Activated effector memory CD4-positive, alpha-beta T cell treated with Interleukin-2 at 50 U/mL for 16 hours (primary cell): ENCODE results near the gene DEPDC7.
"Not testable (repeated sequence)": the region's sequence is repeated elsewhere in the genome, so short reads cannot be mapped to it uniquely, and the experiment has no call there.

Source experiments
- DNase-seq: peaks from one replicate; pipeline ENCODE4 v3.0.0-alpha.2; 2020

Gene DEPDC7

GRCh38 chr11:33015621-33016551, at the start of gene DEPDC7:
TSS of gene DEPDC7 (plus strand) at chr11:33015878. CDS start at chr11:33015956, 78 bp downstream.
- DNase-seq: peak; percentile 47

GRCh38 chr11:32968541-32968940, 47.1 kb upstream of the DEPDC7 start:
- DNase-seq: no peak

GRCh38 chr11:32972233-32972632, 43.4 kb upstream of the DEPDC7 start:
- DNase-seq: not testable (repeated sequence)

GRCh38 chr11:32972781-32973180, 42.9 kb upstream of the DEPDC7 start:
- DNase-seq: no peak

GRCh38 chr11:32982626-32983025, 33.1 kb upstream of the DEPDC7 start:
- no peak for DNase-seq

GRCh38 chr11:32983506-32983905, 32.2 kb upstream of the DEPDC7 start:
- no peak for DNase-seq

GRCh38 chr11:32985600-32985999, 30.1 kb upstream of the DEPDC7 start:
- no peak for DNase-seq

- DNase-seq: no peak
These were observed 27.8 kb upstream of the DEPDC7 start for GRCh38 chr11:32987851-32988250.

GRCh38 chr11:32990481-32990880, 25.2 kb upstream of the DEPDC7 start:
- DNase-seq: no peak

- no peak for DNase-seq
These were observed 24.3 kb upstream of the DEPDC7 start for GRCh38 chr11:32991427-32991826.

- DNase-seq: no peak
These were observed 23.8 kb upstream of the DEPDC7 start for GRCh38 chr11:32991898-32992297.

GRCh38 chr11:33000181-33000580, 15.5 kb upstream of the DEPDC7 start:
- no peak for DNase-seq

GRCh38 chr11:33001281-33001680, 14.4 kb upstream of the DEPDC7 start:
- no peak for DNase-seq

- no peak for DNase-seq
These were observed 13.7 kb upstream of the DEPDC7 start for GRCh38 chr11:33001751-33002542.

GRCh38 chr11:33005175-33005574, 10.5 kb upstream of the DEPDC7 start:
- DNase-seq: no peak

GRCh38 chr11:33006010-33006409, 9.7 kb upstream of the DEPDC7 start:
- no peak for DNase-seq

- no peak for DNase-seq
These were observed 1.9 kb upstream of the DEPDC7 start for GRCh38 chr11:33013755-33014154.

- DNase-seq: no peak
These were observed 976 bp downstream of the DEPDC7 start for GRCh38 chr11:33016654-33017053.

- no peak for DNase-seq
These were observed 1.8 kb downstream of the DEPDC7 start for GRCh38 chr11:33017478-33017877.

- no peak for DNase-seq
These were observed 2.3 kb downstream of the DEPDC7 start for GRCh38 chr11:33017965-33018364.

GRCh38 chr11:33018840-33019239, 3.2 kb downstream of the DEPDC7 start:
- no peak for DNase-seq

- no peak for DNase-seq
These were observed 5.8 kb downstream of the DEPDC7 start for GRCh38 chr11:33021501-33021900.

- no peak for DNase-seq
These were observed 6.3 kb downstream of the DEPDC7 start for GRCh38 chr11:33021937-33022336.

- no peak for DNase-seq
These were observed 9.7 kb downstream of the DEPDC7 start for GRCh38 chr11:33025339-33025722.
